ENCODE results near the gene CD74. TPM values are rescaled to one million over a fixed set of nuclear protein-coding genes. Genes with fewer than 3 reads are reported as not detected.

The CD74 gene
- total and polyA plus RNA-seq, 10 of the 15 experiments (the other 5 are each of a cell fraction or from before 2014, with no cell fraction given): 1,387 to 11,063 (median 3,922) TPM

- TF ChIP-seq REST (IDR thresholded peaks at IDR 0.05; ENCODE audit: low read depth, low read length) (no peak), E4F1 (IDR thresholded peaks at IDR 0.05; ENCODE audit: borderline replicate concordance, partially characterized antibody) (no peak), E2F4 (IDR thresholded peaks at IDR 0.05; ENCODE audit: low read depth, low read length) (0 out of 2 replicates have a peak, but pooled peaks have one; percentile 12), ASH2L (IDR thresholded peaks at IDR 0.05; ENCODE audit: borderline replicate concordance, low read depth) (no peak), POU2F2 (IDR thresholded peaks at IDR 0.05; ENCODE audit: borderline replicate concordance, low read depth, low read length) (peak; percentile 31; the same call in 1 of the 3 replicates), EP300 (IDR thresholded peaks at IDR 0.05; ENCODE audit: borderline replicate concordance in 1 of 2, control insufficient read depth in 1 of 2, low read depth in 2 of 2, low read length in 2 of 2) (no peak), NBN (IDR thresholded peaks at IDR 0.05) (peak; percentile 58), IRF4 (IDR thresholded peaks at IDR 0.05; ENCODE audit: low read depth, low read length) (peak; percentile 42; the same call in 1 of the 2 replicates), NKRF (conservative IDR thresholded peaks at IDR 0.05) (no peak), ZSCAN29 (IDR thresholded peaks at IDR 0.05) (no peak), CHD1 (IDR thresholded peaks at IDR 0.05; ENCODE audit: low read depth, low read length) (no peak), ZNF384 (IDR thresholded peaks at IDR 0.05; ENCODE audit: borderline replicate concordance, low read depth, low read length) (no peak), JUNB (IDR thresholded peaks at IDR 0.05) (peak; percentile 85), SMARCA5 (IDR thresholded peaks at IDR 0.05) (peak; percentile 92; the same call in 1 of the 2 replicates), ZNF207 (IDR thresholded peaks at IDR 0.05; ENCODE audit: borderline replicate concordance) (no peak), IRF5 (IDR thresholded peaks at IDR 0.05; ENCODE audit: borderline replicate concordance) (no peak)
These were observed 23.5 kb upstream of the CD74 start (continued) for GRCh38 chr5:150436141-150436680.

All from GM12878 (cell line).